Measurements from ENCODE around the gene SLCO4C1.

The SLCO4C1 gene

DNA sequence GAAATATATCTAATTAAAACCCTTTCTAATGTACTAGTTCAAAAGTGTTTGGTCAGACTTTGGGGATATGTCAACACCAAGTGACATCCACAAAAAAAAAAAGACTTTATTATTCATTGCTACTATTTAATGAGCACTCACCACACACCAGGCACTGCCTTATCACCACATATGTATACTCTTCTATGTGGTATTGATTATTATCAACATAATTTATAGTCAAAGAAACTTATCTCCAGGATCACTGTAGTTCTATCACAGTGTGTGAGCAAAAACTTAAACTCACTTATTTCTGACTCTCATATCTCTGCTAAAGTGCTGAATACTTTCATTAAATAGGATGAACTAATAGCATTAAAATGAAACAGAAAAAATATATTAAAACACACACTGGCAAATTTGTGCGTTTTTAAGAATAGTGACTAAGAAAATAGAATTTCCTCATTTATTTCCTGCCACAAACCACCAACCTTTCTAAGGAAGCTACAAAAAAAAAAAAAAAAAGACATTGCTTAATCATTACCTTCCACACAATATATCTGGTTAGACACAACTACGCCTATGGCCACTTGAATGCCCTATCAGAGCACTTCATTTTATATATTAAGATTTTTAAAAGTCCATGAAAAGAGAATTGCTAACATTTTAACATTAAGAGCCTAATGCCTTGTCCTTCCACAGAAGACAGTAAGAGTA is 12.8 kb downstream of the SLCO4C1 start:
- H3K27ac ChIP-seq (ENCODE audit: low read depth, low read length) = no peak overlapping the region
- no peak overlapping the region for H3K4me2 ChIP-seq (ENCODE audit: low read depth, low read length, poor library complexity, severe bottlenecking)
- H2AFZ ChIP-seq (ENCODE audit: low read depth, low read length, severe bottlenecking) = no peak overlapping the region
- H3K9me3 ChIP-seq (ENCODE audit: insufficient read depth, low read length) = no peaks in the 10 kb centered on the region
- TF ChIP-seq, protein P1, sequence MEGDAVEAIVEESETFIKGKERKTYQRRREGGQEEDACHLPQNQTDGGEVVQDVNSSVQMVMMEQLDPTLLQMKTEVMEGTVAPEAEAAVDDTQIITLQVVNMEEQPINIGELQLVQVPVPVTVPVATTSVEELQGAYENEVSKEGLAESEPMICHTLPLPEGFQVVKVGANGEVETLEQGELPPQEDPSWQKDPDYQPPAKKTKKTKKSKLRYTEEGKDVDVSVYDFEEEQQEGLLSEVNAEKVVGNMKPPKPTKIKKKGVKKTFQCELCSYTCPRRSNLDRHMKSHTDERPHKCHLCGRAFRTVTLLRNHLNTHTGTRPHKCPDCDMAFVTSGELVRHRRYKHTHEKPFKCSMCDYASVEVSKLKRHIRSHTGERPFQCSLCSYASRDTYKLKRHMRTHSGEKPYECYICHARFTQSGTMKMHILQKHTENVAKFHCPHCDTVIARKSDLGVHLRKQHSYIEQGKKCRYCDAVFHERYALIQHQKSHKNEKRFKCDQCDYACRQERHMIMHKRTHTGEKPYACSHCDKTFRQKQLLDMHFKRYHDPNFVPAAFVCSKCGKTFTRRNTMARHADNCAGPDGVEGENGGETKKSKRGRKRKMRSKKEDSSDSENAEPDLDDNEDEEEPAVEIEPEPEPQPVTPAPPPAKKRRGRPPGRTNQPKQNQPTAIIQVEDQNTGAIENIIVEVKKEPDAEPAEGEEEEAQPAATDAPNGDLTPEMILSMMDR (IDR thresholded peaks at IDR 0.05; ENCODE audit: insufficient read depth, low read length, poor library complexity, severe bottlenecking) = no peak
- no peak for TF ChIP-seq EZH2phosphoT487 (conservative IDR thresholded peaks at IDR 0.05; ENCODE audit: low read length)
- no peaks in the 10 kb centered on the region for H3K27me3 ChIP-seq (ENCODE audit: low read length)
- H3K4me3 ChIP-seq (ENCODE audit: insufficient read depth, low read length, poor library complexity, severe bottlenecking) = no peak overlapping the region
- H3K79me2 ChIP-seq (ENCODE audit: insufficient read depth, low read length) = no peaks in the 10 kb centered on the region
- no peaks in the 10 kb centered on the region for H3K9me2 ChIP-seq (replicated peaks; ENCODE audit: insufficient read depth, low read length)
- H3K9ac ChIP-seq (ENCODE audit: low read length) = no peak overlapping the region
- no peaks in the 10 kb centered on the region for H4K20me1 ChIP-seq (ENCODE audit: low read depth, low read length)
- no peaks in the 10 kb centered on the region for H3F3A ChIP-seq (ENCODE audit: insufficient read depth)
- no peaks in the 10 kb centered on the region for H3K36me3 ChIP-seq (ENCODE audit: low read length)

DNA sequence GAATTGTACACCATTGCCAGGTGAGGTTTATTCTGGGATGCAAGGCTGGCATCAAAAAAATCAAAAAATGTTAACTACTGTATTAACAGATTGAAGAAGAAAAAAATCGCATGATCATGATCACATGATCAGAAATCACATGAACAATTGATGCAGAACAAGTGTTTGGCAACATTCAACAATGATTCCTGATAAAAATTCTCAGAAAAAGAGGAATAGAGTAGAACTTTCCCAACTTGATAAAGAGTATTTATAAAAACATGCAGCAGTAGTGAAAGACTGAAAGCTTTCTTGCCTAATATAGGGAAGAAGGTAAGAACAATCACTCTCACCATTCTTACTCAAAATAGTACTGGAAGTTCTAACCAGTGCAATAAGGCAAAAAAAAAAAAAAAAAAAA is 16.4 kb downstream of the SLCO4C1 start:
- TF ChIP-seq, protein P1 (IDR thresholded peaks at IDR 0.05; ENCODE audit: insufficient read depth, low read length, poor library complexity, severe bottlenecking) = no peak
- TF ChIP-seq EZH2phosphoT487 (conservative IDR thresholded peaks at IDR 0.05; ENCODE audit: low read length) = no peak
- no peaks in the 10 kb centered on the region for H4K20me1 ChIP-seq (ENCODE audit: low read depth, low read length)
- no peaks in the 10 kb centered on the region for H3K9me2 ChIP-seq (replicated peaks; ENCODE audit: insufficient read depth, low read length)
- H3K4me3 ChIP-seq (ENCODE audit: insufficient read depth, low read length, poor library complexity, severe bottlenecking) = no peak overlapping the region
- no peak overlapping the region for H3K27ac ChIP-seq (ENCODE audit: low read depth, low read length)
- no peaks in the 10 kb centered on the region for H3F3A ChIP-seq (ENCODE audit: insufficient read depth)
- H3K9ac ChIP-seq (ENCODE audit: low read length) = no peak overlapping the region
- H3K36me3 ChIP-seq (ENCODE audit: low read length) = no peaks in the 10 kb centered on the region
- no peak overlapping the region for H3K4me2 ChIP-seq (ENCODE audit: low read depth, low read length, poor library complexity, severe bottlenecking)
- H3K9me3 ChIP-seq (ENCODE audit: insufficient read depth, low read length) = no peaks in the 10 kb centered on the region
- H3K79me2 ChIP-seq (ENCODE audit: insufficient read depth, low read length) = no peaks in the 10 kb centered on the region
- H3K27me3 ChIP-seq (ENCODE audit: low read length) = no peaks in the 10 kb centered on the region
- H2AFZ ChIP-seq (ENCODE audit: low read depth, low read length, severe bottlenecking) = no peak overlapping the region

DNA sequence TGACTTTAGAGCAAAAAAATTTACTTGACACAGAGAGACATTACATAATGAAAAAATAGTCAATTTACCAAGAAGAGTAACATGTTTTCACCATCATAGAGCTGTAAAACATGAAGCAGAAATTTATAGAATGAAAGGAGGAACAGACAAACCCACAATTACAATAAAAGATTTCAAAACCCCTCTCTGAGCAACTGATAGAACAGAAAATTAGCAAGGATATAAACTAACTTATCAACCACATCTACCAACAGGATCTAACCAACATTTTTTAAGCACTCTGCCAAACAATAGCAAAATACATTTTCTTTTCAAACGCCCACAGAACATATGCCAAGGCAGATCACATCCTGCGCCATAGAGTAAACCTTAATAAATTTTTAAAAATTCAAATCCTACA is 17.9 kb downstream of the SLCO4C1 start:
- Histone ChIP-seq H3K27me3 (ENCODE audit: low read length) (no peaks in the 10 kb centered on the region), H3K9me2 (replicated peaks; ENCODE audit: insufficient read depth, low read length) (no peaks in the 10 kb centered on the region), H3K27ac (ENCODE audit: low read depth, low read length) (no peak overlapping the region), H3K9me3 (ENCODE audit: insufficient read depth, low read length) (no peaks in the 10 kb centered on the region), H2AFZ (ENCODE audit: low read depth, low read length, severe bottlenecking) (no peak overlapping the region), H4K20me1 (ENCODE audit: low read depth, low read length) (no peaks in the 10 kb centered on the region), H3K36me3 (ENCODE audit: low read length) (no peaks in the 10 kb centered on the region), H3K4me2 (ENCODE audit: low read depth, low read length, poor library complexity, severe bottlenecking) (no peak overlapping the region), H3F3A (ENCODE audit: insufficient read depth) (no peaks in the 10 kb centered on the region), H3K4me3 (ENCODE audit: insufficient read depth, low read length, poor library complexity, severe bottlenecking) (no peak overlapping the region), H3K79me2 (ENCODE audit: insufficient read depth, low read length) (no peaks in the 10 kb centered on the region), H3K9ac (ENCODE audit: low read length) (no peak overlapping the region)
- no peak for TF ChIP-seq EZH2phosphoT487 (conservative IDR thresholded peaks at IDR 0.05; ENCODE audit: low read length)

DNA sequence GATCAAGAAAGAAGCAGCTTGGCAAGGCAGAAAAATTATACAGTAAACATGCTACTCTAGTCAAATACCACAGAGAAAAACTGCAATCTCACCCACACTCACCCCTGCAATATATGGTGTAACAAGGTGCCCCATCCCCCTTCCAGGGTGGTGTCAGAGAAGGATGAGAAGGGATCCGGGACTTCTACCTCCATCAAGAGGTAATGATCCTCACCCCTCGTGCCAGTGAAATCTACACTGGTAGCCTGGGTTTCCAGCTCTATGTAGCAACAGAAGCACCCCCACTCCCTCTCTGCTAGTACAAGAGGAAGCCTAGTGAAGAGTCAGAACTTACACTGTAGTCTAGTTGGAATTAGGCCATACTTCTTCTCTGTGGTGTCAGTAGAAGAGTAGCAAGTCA is 18.9 kb downstream of the SLCO4C1 start:
- no peak overlapping the region for H3K4me2 ChIP-seq (ENCODE audit: low read depth, low read length, poor library complexity, severe bottlenecking)
- H3K27ac ChIP-seq (ENCODE audit: low read depth, low read length) = no peak overlapping the region
- H3K79me2 ChIP-seq (ENCODE audit: insufficient read depth, low read length) = no peaks in the 10 kb centered on the region
- no peaks in the 10 kb centered on the region for H3K9me2 ChIP-seq (replicated peaks; ENCODE audit: insufficient read depth, low read length)
- H3F3A ChIP-seq (ENCODE audit: insufficient read depth) = no peaks in the 10 kb centered on the region
- no peak overlapping the region for H2AFZ ChIP-seq (ENCODE audit: low read depth, low read length, severe bottlenecking)
- TF ChIP-seq, protein P1 (IDR thresholded peaks at IDR 0.05; ENCODE audit: insufficient read depth, low read length, poor library complexity, severe bottlenecking) = no peak
- no peaks in the 10 kb centered on the region for H4K20me1 ChIP-seq (ENCODE audit: low read depth, low read length)
- no peaks in the 10 kb centered on the region for H3K9me3 ChIP-seq (ENCODE audit: insufficient read depth, low read length)
- no peak overlapping the region for H3K9ac ChIP-seq (ENCODE audit: low read length)
- no peak overlapping the region for H3K4me3 ChIP-seq (ENCODE audit: insufficient read depth, low read length, poor library complexity, severe bottlenecking)
- no peaks in the 10 kb centered on the region for H3K27me3 ChIP-seq (ENCODE audit: low read length)
- H3K36me3 ChIP-seq (ENCODE audit: low read length) = no peaks in the 10 kb centered on the region

Measured in SU-DHL-6 (cell line).